HEK293T (cell line): ENCODE results near the gene LARP7.

ENCODE experiments used
- ARNT ChIP-seq: fragments of 450-650 bp; IDR thresholded peaks from 2 replicates; pipeline ENCODE4 v1.6.1; 2017; ENCODE audit warnings: mild to moderate bottlenecking
- BHLHE40 ChIP-seq: fragments of 450-650 bp; IDR thresholded peaks from 2 replicates; pipeline ENCODE4 v1.6.1; 2016; ENCODE audit warnings: mild to moderate bottlenecking, moderate library complexity, borderline replicate concordance
- FOXM1 ChIP-seq: fragments of 450-650 bp; IDR thresholded peaks from 2 replicates; pipeline ENCODE4 v1.6.1; 2017; ENCODE audit warnings: mild to moderate bottlenecking, borderline replicate concordance
- TF ChIP-seq, protein P1 (sequence below): fragments of 450-650 bp; IDR thresholded peaks from 2 replicates; pipeline ENCODE4 v1.6.1; 2016

- TF ChIP-seq BHLHE40 (no peak), ARNT (no peak), FOXM1 (no peak)
- TF ChIP-seq, protein P1, sequence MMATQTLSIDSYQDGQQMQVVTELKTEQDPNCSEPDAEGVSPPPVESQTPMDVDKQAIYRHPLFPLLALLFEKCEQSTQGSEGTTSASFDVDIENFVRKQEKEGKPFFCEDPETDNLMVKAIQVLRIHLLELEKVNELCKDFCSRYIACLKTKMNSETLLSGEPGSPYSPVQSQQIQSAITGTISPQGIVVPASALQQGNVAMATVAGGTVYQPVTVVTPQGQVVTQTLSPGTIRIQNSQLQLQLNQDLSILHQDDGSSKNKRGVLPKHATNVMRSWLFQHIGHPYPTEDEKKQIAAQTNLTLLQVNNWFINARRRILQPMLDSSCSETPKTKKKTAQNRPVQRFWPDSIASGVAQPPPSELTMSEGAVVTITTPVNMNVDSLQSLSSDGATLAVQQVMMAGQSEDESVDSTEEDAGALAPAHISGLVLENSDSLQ, result no peak
Measured at GRCh38 chr4:112677519-112678091, 40.7 kb downstream of the LARP7 start.
